Measurements from ENCODE around the gene TRIM37. TPM values are rescaled to one million over a fixed set of nuclear protein-coding genes. Genes with fewer than 3 reads are reported as not detected.

TRIM37 gene
- total RNA-seq, 1 donor from 2014 or later = 24.8 TPM

- H3K4me3 Mint-ChIP-seq (ENCODE audit: unreplicated experiment) = peak overlapping the region; percentile 92
- H3K27me3 Mint-ChIP-seq (ENCODE audit: unreplicated experiment) = no peaks in the 10 kb centered on the region
- H3K27ac Mint-ChIP-seq (ENCODE audit: unreplicated experiment) = peak overlapping the region; percentile 39
- TF ChIP-seq CTCF (IDR thresholded peaks at IDR 0.05; ENCODE audit: unreplicated experiment) = no peak
- no peaks in the 10 kb centered on the region for H3K9me3 Mint-ChIP-seq (ENCODE audit: unreplicated experiment)
- H3K4me1 Mint-ChIP-seq (ENCODE audit: unreplicated experiment) = peaks cover 4% of the 10 kb centered on the region
- peaks cover 9% of the 10 kb centered on the region for H3K36me3 Mint-ChIP-seq (ENCODE audit: low read depth, unreplicated experiment)
- peak; percentile 37 for DNase-seq (ENCODE audit: low spot score)
Measured at GRCh38 chr17:59105852-59106462, 723 bp downstream of the TRIM37 start.

DNA sequence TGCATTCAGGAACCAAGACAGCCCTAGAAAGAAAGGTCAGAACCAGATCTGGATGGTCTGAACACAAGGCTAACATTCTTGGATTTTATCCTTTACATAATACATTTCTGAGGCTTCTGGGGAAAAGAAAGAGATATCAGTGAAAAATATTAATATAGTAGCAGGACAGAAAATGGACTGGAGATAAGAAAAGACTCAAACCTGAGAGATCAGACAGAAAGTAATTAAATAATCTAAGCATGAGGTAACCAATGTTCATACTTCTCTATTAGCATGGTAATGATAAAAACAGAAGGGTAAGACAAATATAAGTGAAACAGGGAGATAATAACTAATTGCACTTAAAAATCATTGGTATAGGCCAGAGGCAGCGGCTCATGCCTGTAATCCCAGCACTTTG lies 5.5 kb downstream of the TRIM37 start:
- peaks cover 4% of the 10 kb centered on the region for H3K4me1 Mint-ChIP-seq (ENCODE audit: unreplicated experiment)
- H3K4me3 Mint-ChIP-seq (ENCODE audit: unreplicated experiment) = no peak overlapping the region
- peaks cover 9% of the 10 kb centered on the region for H3K36me3 Mint-ChIP-seq (ENCODE audit: low read depth, unreplicated experiment)
- H3K27me3 Mint-ChIP-seq (ENCODE audit: unreplicated experiment) = no peaks in the 10 kb centered on the region
- H3K9me3 Mint-ChIP-seq (ENCODE audit: unreplicated experiment) = no peaks in the 10 kb centered on the region
- DNase-seq (ENCODE audit: low spot score) = no peak
- peak overlapping the region; percentile 10 for H3K27ac Mint-ChIP-seq (ENCODE audit: unreplicated experiment)
- TF ChIP-seq CTCF (IDR thresholded peaks at IDR 0.05; ENCODE audit: unreplicated experiment) = no peak

GRCh38 chr17:59097876-59098275 lies 8.8 kb downstream of the TRIM37 start:
- no peaks in the 10 kb centered on the region for H3K27me3 Mint-ChIP-seq (ENCODE audit: unreplicated experiment)
- no peak overlapping the region for H3K27ac Mint-ChIP-seq (ENCODE audit: unreplicated experiment)
- peaks cover 5% of the 10 kb centered on the region for H3K36me3 Mint-ChIP-seq (ENCODE audit: low read depth, unreplicated experiment)
- H3K4me3 Mint-ChIP-seq (ENCODE audit: unreplicated experiment) = no peak overlapping the region
- no peaks in the 10 kb centered on the region for H3K9me3 Mint-ChIP-seq (ENCODE audit: unreplicated experiment)
- no peaks in the 10 kb centered on the region for H3K4me1 Mint-ChIP-seq (ENCODE audit: unreplicated experiment)
- TF ChIP-seq CTCF (IDR thresholded peaks at IDR 0.05; ENCODE audit: unreplicated experiment) = no peak
- no peak for DNase-seq (ENCODE audit: low spot score)

DNA sequence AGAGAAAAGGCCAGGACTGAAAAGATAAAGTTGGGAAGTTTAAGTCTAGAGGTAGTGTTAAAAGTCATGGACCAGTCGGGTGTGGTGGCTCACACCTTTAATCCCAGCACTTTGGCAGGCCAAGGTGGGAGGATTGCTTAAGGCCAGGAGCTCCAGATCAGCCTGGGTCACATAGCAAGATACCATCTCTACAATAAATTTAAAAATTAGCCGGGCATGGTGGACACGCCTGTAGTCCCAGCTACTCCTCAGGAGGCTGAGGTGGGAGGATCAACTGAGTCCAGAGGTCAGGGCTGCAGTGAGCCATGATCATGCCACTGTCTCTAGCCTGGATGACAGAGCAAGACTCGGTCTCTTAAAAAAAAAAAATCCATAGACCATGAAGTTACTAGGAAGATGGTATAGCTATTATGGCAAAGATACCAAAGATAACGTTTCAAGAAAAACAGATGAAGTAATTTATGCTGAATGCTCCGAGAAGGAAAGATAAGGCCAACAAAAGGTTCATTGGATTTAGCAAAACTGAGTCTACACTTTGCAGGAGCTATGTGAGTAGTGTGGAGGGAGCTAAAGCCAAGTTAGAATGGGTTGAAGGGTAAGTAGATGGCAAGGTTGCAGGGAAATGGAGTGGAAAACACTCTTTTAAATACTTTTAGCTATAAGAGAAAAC lies 11.7 kb downstream of the TRIM37 start:
- Mint-ChIP-seq H3K9me3 (ENCODE audit: unreplicated experiment) (no peaks in the 10 kb centered on the region), H3K4me3 (ENCODE audit: unreplicated experiment) (no peak overlapping the region), H3K27ac (ENCODE audit: unreplicated experiment) (no peak overlapping the region), H3K36me3 (ENCODE audit: low read depth, unreplicated experiment) (no peaks in the 10 kb centered on the region), H3K27me3 (ENCODE audit: unreplicated experiment) (no peaks in the 10 kb centered on the region), H3K4me1 (ENCODE audit: unreplicated experiment) (no peaks in the 10 kb centered on the region)
- no peak for DNase-seq (ENCODE audit: low spot score)
- no peak for TF ChIP-seq CTCF (IDR thresholded peaks at IDR 0.05; ENCODE audit: unreplicated experiment)

- TF ChIP-seq CTCF (IDR thresholded peaks at IDR 0.05; ENCODE audit: unreplicated experiment) = no peak
- no peak overlapping the region for H3K27ac Mint-ChIP-seq (ENCODE audit: unreplicated experiment)
- DNase-seq (ENCODE audit: low spot score) = no peak
Measured at GRCh38 chr17:59093702-59094231, 12.9 kb downstream of the TRIM37 start.

More at GRCh38 chr17:59093702-59094231, 12.9 kb downstream of the TRIM37 start:
- Mint-ChIP-seq H3K4me3 (ENCODE audit: unreplicated experiment) (no peak overlapping the region), H3K36me3 (ENCODE audit: low read depth, unreplicated experiment) (no peaks in the 10 kb centered on the region), H3K9me3 (ENCODE audit: unreplicated experiment) (no peaks in the 10 kb centered on the region), H3K4me1 (ENCODE audit: unreplicated experiment) (no peaks in the 10 kb centered on the region), H3K27me3 (ENCODE audit: unreplicated experiment) (no peaks in the 10 kb centered on the region)
